Measurements from ENCODE around the gene MYRF.

The MYRF gene

GRCh38 chr11:61814247-61814957 lies 62.0 kb downstream of the MYRF start:
- no peak for DNase-seq (ENCODE audit: extremely low spot score, insufficient read length, low read depth)
- FAIRE-seq, result no peak

GRCh38 chr11:61814958-61815789 lies 62.7 kb downstream of the MYRF start:
- no peak for DNase-seq (ENCODE audit: extremely low spot score, insufficient read length, low read depth)
- peak; percentile 77 for FAIRE-seq

- no peak for FAIRE-seq
- DNase-seq (ENCODE audit: extremely low spot score, insufficient read length, low read depth), result no peak
These were observed 63.6 kb downstream of the MYRF start for GRCh38 chr11:61815790-61816735.

GRCh38 chr11:61816736-61817455 lies 64.5 kb downstream of the MYRF start, which contains the start of gene FADS1:
FADS1 (minus strand) TSS chr11:61817003; CDS start chr11:61816929, 74 bp downstream.
- FAIRE-seq, result peak; percentile 47
- no peak for DNase-seq (ENCODE audit: extremely low spot score, insufficient read length, low read depth)

GRCh38 chr11:61817471-61818202 lies 65.2 kb downstream of the MYRF start:
- no peak for FAIRE-seq
- no peak for DNase-seq (ENCODE audit: extremely low spot score, insufficient read length, low read depth)

GRCh38 chr11:61820174-61820573 lies 67.7 kb downstream of the MYRF start:
- FAIRE-seq (no peak), DNase-seq (ENCODE audit: extremely low spot score, insufficient read length, low read depth) (no peak)

- DNase-seq (ENCODE audit: extremely low spot score, insufficient read length, low read depth), result no peak
These were observed 74.6 kb downstream of the MYRF start for GRCh38 chr11:61826930-61827570.

GRCh38 chr11:61827571-61828378 lies 75.3 kb downstream of the MYRF start, which contains the start of gene FADS2:
FADS2 (plus strand) TSS chr11:61828300; CDS start chr11:61828391, 91 bp downstream.
- FAIRE-seq, result peak; percentile 96

More at GRCh38 chr11:61826930-61827570, 74.6 kb downstream of the MYRF start:
- peak; percentile 71 for FAIRE-seq

GRCh38 chr11:61828379-61828628 lies 75.9 kb downstream of the MYRF start:
- FAIRE-seq (no peak), DNase-seq (ENCODE audit: extremely low spot score, insufficient read length, low read depth) (no peak)

More at GRCh38 chr11:61827571-61828378, 75.3 kb downstream of the MYRF start, which contains the start of gene FADS2:
- DNase-seq (ENCODE audit: extremely low spot score, insufficient read length, low read depth), result no peak

- DNase-seq (ENCODE audit: extremely low spot score, insufficient read length, low read depth) (no peak), FAIRE-seq (peak; percentile 47)
These were observed 76.4 kb downstream of the MYRF start for GRCh38 chr11:61828629-61829407.

GRCh38 chr11:61829806-61830205 lies 77.4 kb downstream of the MYRF start:
- no peak for FAIRE-seq
- no peak for DNase-seq (ENCODE audit: extremely low spot score, insufficient read length, low read depth)

- no peak for DNase-seq (ENCODE audit: extremely low spot score, insufficient read length, low read depth)
- FAIRE-seq, result no peak
These were observed 78.0 kb downstream of the MYRF start for GRCh38 chr11:61830237-61831105.

GRCh38 chr11:61832207-61832606 lies 79.8 kb downstream of the MYRF start:
- DNase-seq (ENCODE audit: extremely low spot score, insufficient read length, low read depth), result no peak
- FAIRE-seq, result no peak

GRCh38 chr11:61832754-61833153 lies 80.3 kb downstream of the MYRF start:
- DNase-seq (ENCODE audit: extremely low spot score, insufficient read length, low read depth) (no peak), FAIRE-seq (no peak)

GRCh38 chr11:61833471-61833870 lies 81.0 kb downstream of the MYRF start:
- DNase-seq (ENCODE audit: extremely low spot score, insufficient read length, low read depth) (no peak), FAIRE-seq (no peak)

GRCh38 chr11:61833926-61834277 lies 81.5 kb downstream of the MYRF start:
- no peak for FAIRE-seq
- no peak for DNase-seq (ENCODE audit: extremely low spot score, insufficient read length, low read depth)

Data from GM18507 (cell line).